Astrocyte (in vitro differentiated cells and primary cell): ENCODE results near the gene IER2.

ENCODE experiments used
- EZH2 ChIP-seq: IDR thresholded peaks from 2 replicates; pipeline ENCODE4 v1.6.1; 2012; ENCODE audit warnings: mild to moderate bottlenecking, low read length, inconsistent platforms; ENCODE audit not compliant: insufficient read depth
- TF ChIP-seq, protein P1 (sequence below): IDR thresholded peaks from 2 replicates; pipeline ENCODE4 v1.5.1; 2011; ENCODE audit warnings: low read depth, mild to moderate bottlenecking, inconsistent platforms, low read length, moderate library complexity; ENCODE audit not compliant: insufficient read depth

DNA sequence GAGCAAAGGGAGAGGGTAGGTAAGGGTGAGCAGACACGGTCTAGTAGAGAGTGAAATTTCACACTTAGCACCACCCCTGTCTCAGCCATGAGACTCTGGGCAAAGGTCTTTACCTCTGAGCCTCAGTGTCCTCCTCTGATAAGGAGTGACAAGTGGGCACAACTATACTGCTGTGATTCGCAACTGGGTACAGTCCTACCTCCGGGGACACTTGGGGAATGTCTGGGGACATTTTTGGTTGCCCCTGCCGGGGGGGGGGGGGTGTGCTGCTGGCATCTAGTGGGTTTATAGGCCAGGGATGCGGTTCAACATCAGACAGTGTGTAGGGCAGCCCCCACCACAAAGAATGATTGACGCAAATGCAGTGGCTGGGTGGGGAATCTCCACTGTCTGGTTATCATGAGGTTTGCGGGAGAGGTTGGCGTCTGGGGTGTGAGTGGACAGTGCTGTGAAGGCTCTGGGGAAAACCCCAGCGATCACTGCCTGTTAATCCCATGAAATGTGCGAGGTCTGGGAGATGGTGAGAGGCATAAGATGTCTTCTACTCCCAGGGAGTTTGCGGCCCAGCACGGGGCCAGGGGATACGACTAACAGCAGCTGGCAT is 27.8 kb upstream of the IER2 start:
- TF ChIP-seq, protein P1, sequence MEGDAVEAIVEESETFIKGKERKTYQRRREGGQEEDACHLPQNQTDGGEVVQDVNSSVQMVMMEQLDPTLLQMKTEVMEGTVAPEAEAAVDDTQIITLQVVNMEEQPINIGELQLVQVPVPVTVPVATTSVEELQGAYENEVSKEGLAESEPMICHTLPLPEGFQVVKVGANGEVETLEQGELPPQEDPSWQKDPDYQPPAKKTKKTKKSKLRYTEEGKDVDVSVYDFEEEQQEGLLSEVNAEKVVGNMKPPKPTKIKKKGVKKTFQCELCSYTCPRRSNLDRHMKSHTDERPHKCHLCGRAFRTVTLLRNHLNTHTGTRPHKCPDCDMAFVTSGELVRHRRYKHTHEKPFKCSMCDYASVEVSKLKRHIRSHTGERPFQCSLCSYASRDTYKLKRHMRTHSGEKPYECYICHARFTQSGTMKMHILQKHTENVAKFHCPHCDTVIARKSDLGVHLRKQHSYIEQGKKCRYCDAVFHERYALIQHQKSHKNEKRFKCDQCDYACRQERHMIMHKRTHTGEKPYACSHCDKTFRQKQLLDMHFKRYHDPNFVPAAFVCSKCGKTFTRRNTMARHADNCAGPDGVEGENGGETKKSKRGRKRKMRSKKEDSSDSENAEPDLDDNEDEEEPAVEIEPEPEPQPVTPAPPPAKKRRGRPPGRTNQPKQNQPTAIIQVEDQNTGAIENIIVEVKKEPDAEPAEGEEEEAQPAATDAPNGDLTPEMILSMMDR = no peak
- TF ChIP-seq EZH2 = no peak
